Measurements from ENCODE around the gene ZNF490.
"Not testable (repeated sequence)": the region's sequence is repeated elsewhere in the genome, so short reads cannot be mapped to it uniquely, and the experiment has no call there.

The ZNF490 gene

GRCh38 chr19:12610540-12611360 lies at the start of gene ZNF490, which contains the start of gene ZNF791:
Gene ZNF490, minus strand, starts transcription at chr19:12610813. Its CDS starts 133 bp downstream, at chr19:12610680.
Gene ZNF791, plus strand, starts transcription at chr19:12610920. Its CDS starts 160 bp downstream, at chr19:12611080.
- peak; percentile 97 for DNase-seq (ENCODE audit: low read depth)

GRCh38 chr19:12657966-12658365 lies 47.4 kb upstream of the ZNF490 start:
- no peak for DNase-seq (ENCODE audit: low read depth)

- no peak for DNase-seq (ENCODE audit: low read depth)
Measured at GRCh38 chr19:12656899-12657571, 46.4 kb upstream of the ZNF490 start.

- no peak for DNase-seq (ENCODE audit: low read depth)
Measured at GRCh38 chr19:12655546-12655945, 44.9 kb upstream of the ZNF490 start.

GRCh38 chr19:12652219-12652618 lies 41.6 kb upstream of the ZNF490 start:
- DNase-seq (ENCODE audit: low read depth), result no peak

- no peak for DNase-seq (ENCODE audit: low read depth)
Measured at GRCh38 chr19:12649941-12650340, 39.3 kb upstream of the ZNF490 start.

- DNase-seq (ENCODE audit: low read depth), result no peak
Measured at GRCh38 chr19:12648088-12648487, 37.5 kb upstream of the ZNF490 start.

- peak; percentile 59 for DNase-seq (ENCODE audit: low read depth)
Measured at GRCh38 chr19:12647490-12648071, 37.0 kb upstream of the ZNF490 start.

- DNase-seq (ENCODE audit: low read depth), result no peak
Measured at GRCh38 chr19:12647047-12647446, 36.4 kb upstream of the ZNF490 start.

GRCh38 chr19:12646551-12646950 lies 35.9 kb upstream of the ZNF490 start:
- no peak for DNase-seq (ENCODE audit: low read depth)

- DNase-seq (ENCODE audit: low read depth), result not testable (repeated sequence)
Measured at GRCh38 chr19:12643716-12644115, 33.1 kb upstream of the ZNF490 start.

- DNase-seq (ENCODE audit: low read depth), result no peak
Measured at GRCh38 chr19:12642506-12642905, 31.9 kb upstream of the ZNF490 start.

GRCh38 chr19:12641456-12641855 lies 30.8 kb upstream of the ZNF490 start:
- no peak for DNase-seq (ENCODE audit: low read depth)

- peak; percentile 80 for DNase-seq (ENCODE audit: low read depth)
Measured at GRCh38 chr19:12639901-12640613, 29.4 kb upstream of the ZNF490 start.

- DNase-seq (ENCODE audit: low read depth), result no peak
Measured at GRCh38 chr19:12638611-12639182, 28.1 kb upstream of the ZNF490 start.

- DNase-seq (ENCODE audit: low read depth), result no peak
Measured at GRCh38 chr19:12636631-12637030, 26.0 kb upstream of the ZNF490 start.

- no peak for DNase-seq (ENCODE audit: low read depth)
Measured at GRCh38 chr19:12629215-12629614, 18.6 kb upstream of the ZNF490 start.

GRCh38 chr19:12628040-12629022 lies 17.7 kb upstream of the ZNF490 start:
- peak; percentile 37 for DNase-seq (ENCODE audit: low read depth)

GRCh38 chr19:12626958-12627357 lies 16.3 kb upstream of the ZNF490 start:
- no peak for DNase-seq (ENCODE audit: low read depth)

GRCh38 chr19:12623361-12624031 lies 12.9 kb upstream of the ZNF490 start:
- DNase-seq (ENCODE audit: low read depth), result peak; percentile 46
